Measurements from ENCODE around the gene ZKSCAN1. TPM values are rescaled to one million over a fixed set of nuclear protein-coding genes. Genes with fewer than 3 reads are reported as not detected.

The ZKSCAN1 gene
- total RNA-seq, 1 experiment from 2014 or later: 29.8 TPM

GRCh38 chr7:99987846-99988245 is 27.6 kb upstream of the ZKSCAN1 start:
- Histone ChIP-seq H2BK20ac (ENCODE audit: low read depth, low read length, poor library complexity, severe bottlenecking) (no peak overlapping the region), H2AFZ (ENCODE audit: low read length) (no peak overlapping the region), H3K4me1 (ENCODE audit: insufficient read depth, low read length) (no peaks in the 10 kb centered on the region), H3K27ac (ENCODE audit: insufficient read length, low read depth, low read length) (no peak overlapping the region), H3T11ph (ENCODE audit: low read length) (no peak overlapping the region), H3K79me1 (ENCODE audit: insufficient read depth, low read depth, low read length, poor library complexity, severe bottlenecking) (no peaks in the 10 kb centered on the region), H3K14ac (ENCODE audit: insufficient read depth, low read length) (no peak overlapping the region), H4K8ac (replicated peaks; ENCODE audit: insufficient read length, low read depth, low read length) (no peak overlapping the region), H3K4ac (ENCODE audit: low read depth, low read length) (no peak overlapping the region), H3K9me3 (ENCODE audit: control insufficient read depth, low read depth, low read length) (no peaks in the 10 kb centered on the region), H3K18ac (ENCODE audit: insufficient read length, low read depth, low read length) (no peak overlapping the region), H3K4me2 (ENCODE audit: insufficient read depth, insufficient read length, low read length) (no peak overlapping the region), H2BK15ac (ENCODE audit: low read depth, low read length) (no peak overlapping the region), H3K9ac (ENCODE audit: extremely low read depth, insufficient read length, low read length) (no peak overlapping the region), H2BK120ac (ENCODE audit: low read depth, low read length, poor library complexity, severe bottlenecking) (no peak overlapping the region), H2BK5ac (ENCODE audit: insufficient read length, low read length) (no peak overlapping the region), H3K56ac (ENCODE audit: insufficient read length, low read depth, low read length) (no peak overlapping the region), H3K79me2 (ENCODE audit: insufficient read depth, low read length) (no peaks in the 10 kb centered on the region), H4K5ac (ENCODE audit: insufficient read length, low read depth, low read length) (no peak overlapping the region), H4K20me1 (ENCODE audit: control insufficient read depth, insufficient read depth, insufficient read length) (no peaks in the 10 kb centered on the region), H2AK5ac (ENCODE audit: insufficient read length, low read length) (no peak overlapping the region), H4K91ac (ENCODE audit: insufficient read length, low read depth, low read length) (no peak overlapping the region), H3K23me2 (ENCODE audit: insufficient read length, low read depth, low read length, poor library complexity, severe bottlenecking) (no peaks in the 10 kb centered on the region), H2BK12ac (ENCODE audit: insufficient read length, low read depth, low read length) (no peak overlapping the region), H3K23ac (ENCODE audit: insufficient read length, low read depth, low read length) (no peak overlapping the region), H3K27me3 (ENCODE audit: insufficient read depth, low read length) (no peaks in the 10 kb centered on the region)
- H3K27me3 Mint-ChIP-seq (ENCODE audit: low read depth): peaks cover 16% of the 10 kb centered on the region
- no peaks in the 10 kb centered on the region; a peak in 3 of 5 replicates for H3K9me3 Mint-ChIP-seq
- 0 out of 7 replicates have a peak, but pooled peaks cover 0 to 1% (median 0%) of the 10 kb centered on the region in 3 experiments for H3K36me3 Mint-ChIP-seq (ENCODE audit: insufficient read depth in 1 of 3, low read depth in 3 of 3)
- no peak for DNase-seq
- H3K4me1 Mint-ChIP-seq: peaks cover 5 to 6% of the 10 kb centered on the region in 2 experiments
- no CpG with 5 or more reads among the region's 5 CpGs for WGBS (ENCODE audit: extremely low coverage, insufficient read length, low lambda C conversion rate)
- no peak for TF ChIP-seq CTCF (conservative IDR thresholded peaks at IDR 0.05)
- no peak overlapping the region for H3K4me3 Mint-ChIP-seq
- H3K27ac Mint-ChIP-seq: no peak overlapping the region

All from H9 (cell line).